Osteoblast (primary cell): ENCODE data around the gene TMC8. TPM values are rescaled to one million over a fixed set of nuclear protein-coding genes. Genes with fewer than 3 reads are reported as not detected.

ENCODE experiments used
- DNase-seq: peaks from one replicate; pipeline ENCODE4 v3.0.0; 2011; ENCODE audit warnings: low spot score, mixed read lengths; ENCODE audit not compliant: insufficient read length; ENCODE audit errors: missing footprints
- H2AFZ ChIP-seq: 2 replicates; pipeline ENCODE4 v1.6.0; 2011; ENCODE audit warnings: mild to moderate bottlenecking, low read length
- H3K27ac ChIP-seq: 2 replicates; pipeline ENCODE4 v1.5.1; 2011; ENCODE audit warnings: mild to moderate bottlenecking, low read depth, low read length, moderate library complexity
- H3K27me3 ChIP-seq: 2 replicates; pipeline ENCODE4 v1.6.0; 2012; ENCODE audit warnings: mild to moderate bottlenecking, control low read depth, inconsistent platforms, low read length, moderate library complexity; ENCODE audit not compliant: insufficient read depth
- H3K36me3 ChIP-seq: 2 replicates; pipeline ENCODE4 v1.5.1; 2011; ENCODE audit warnings: mild to moderate bottlenecking, low read length, control low read depth, moderate library complexity; ENCODE audit not compliant: insufficient read depth
- H3K4me1 ChIP-seq: 2 replicates; pipeline ENCODE4 v1.5.1; 2011; ENCODE audit warnings: mild to moderate bottlenecking, low read length, control low read depth, moderate library complexity; ENCODE audit not compliant: insufficient read depth
- H3K4me2 ChIP-seq: 2 replicates; pipeline ENCODE4 v1.6.0; 2011; ENCODE audit warnings: mild to moderate bottlenecking, low read length; ENCODE audit not compliant: insufficient read depth
- H3K4me3 ChIP-seq: fragments of 200-600 bp; sonication (generic); 3 replicates; pipeline ENCODE4 v1.5.1; 2012; ENCODE audit warnings: mild to moderate bottlenecking, low read length, inconsistent platforms; ENCODE audit not compliant: insufficient read depth
- H3K79me2 ChIP-seq: 2 replicates; pipeline ENCODE4 v1.6.0; 2012; ENCODE audit warnings: mild to moderate bottlenecking, low read length, control low read depth, inconsistent platforms; ENCODE audit not compliant: insufficient read depth
- H3K9me3 ChIP-seq: 2 replicates; pipeline ENCODE4 v1.5.1; 2011; ENCODE audit warnings: low read depth, low read length, control low read depth
- H4K20me1 ChIP-seq: 2 replicates; pipeline ENCODE4 v1.6.0; 2012; ENCODE audit warnings: mild to moderate bottlenecking, low read length, control low read depth; ENCODE audit not compliant: insufficient read depth
- CTCF ChIP-seq: IDR thresholded peaks from 2 replicates; pipeline ENCODE4 v1.5.1; 2011; ENCODE audit warnings: mild to moderate bottlenecking, low read depth, low read length, moderate library complexity; ENCODE audit errors: extremely low read depth
- total RNA-seq: library from RNA; depleted of rRNA; stranded (reverse); fragments of >200 nt; gene quantifications from 2 replicates; pipeline ENCODE4 v1.2.3, GENCODE V29; 2012

Gene TMC8
- total RNA-seq, 1 donor, result not detected

- Histone ChIP-seq H3K9me3 (no peaks in the 10 kb centered on the region), H3K36me3 (peaks cover 6% of the 10 kb centered on the region), H3K4me3 (no peak overlapping the region), H4K20me1 (peaks cover 12% of the 10 kb centered on the region), H2AFZ (no peak overlapping the region), H3K27ac (no peak overlapping the region), H3K4me2 (no peak overlapping the region), H3K27me3 (no peaks in the 10 kb centered on the region), H3K79me2 (no peaks in the 10 kb centered on the region), H3K4me1 (peaks cover 4% of the 10 kb centered on the region)
- DNase-seq, result peak; percentile 57
- TF ChIP-seq CTCF, result no peak
These were observed 41.9 kb downstream of the TMC8 start for GRCh38 chr17:78172249-78173051.

- Histone ChIP-seq H3K4me1 (peaks cover under 1% of the 10 kb centered on the region), H3K36me3 (peaks cover 7% of the 10 kb centered on the region), H4K20me1 (peaks cover 12% of the 10 kb centered on the region), H3K79me2 (no peaks in the 10 kb centered on the region), H3K4me2 (no peak overlapping the region), H3K9me3 (no peaks in the 10 kb centered on the region), H3K27ac (no peak overlapping the region), H2AFZ (no peak overlapping the region), H3K27me3 (no peaks in the 10 kb centered on the region), H3K4me3 (no peak overlapping the region)
- no peak for TF ChIP-seq CTCF
- peak; percentile 85 for DNase-seq
These were observed 42.6 kb downstream of the TMC8 start for GRCh38 chr17:78173097-78173715.

- no peak overlapping the region for H3K4me2 ChIP-seq
- H3K27ac ChIP-seq, result no peak overlapping the region
- no peaks in the 10 kb centered on the region for H3K4me1 ChIP-seq
- H3K36me3 ChIP-seq, result peaks cover 12% of the 10 kb centered on the region
- TF ChIP-seq CTCF, result no peak
- peak; percentile 83 for DNase-seq
- H3K79me2 ChIP-seq, result no peaks in the 10 kb centered on the region
- no peak overlapping the region for H3K4me3 ChIP-seq
- H4K20me1 ChIP-seq, result peaks cover 12% of the 10 kb centered on the region
- no peak overlapping the region for H2AFZ ChIP-seq
- H3K27me3 ChIP-seq, result no peaks in the 10 kb centered on the region
- H3K9me3 ChIP-seq, result no peaks in the 10 kb centered on the region
These were observed 43.8 kb downstream of the TMC8 start for GRCh38 chr17:78174346-78174869.
